PC-3 (cell line): ENCODE data around the gene PPP1R12B.
"Not testable (repeated sequence)": the region's sequence is repeated elsewhere in the genome, so short reads cannot be mapped to it uniquely, and the experiment has no call there.

Source experiments
- CTCF ChIP-seq: fragments of 300-600 bp; sonication (generic); conservative IDR thresholded peaks from 2 replicates; pipeline ENCODE4 v1.5.1; 2017; ENCODE audit warnings: antibody characterized with exemption, low read depth, mild to moderate bottlenecking, low read length
- EZH2 ChIP-seq: fragments of 300-600 bp; sonication (generic); IDR thresholded peaks from one replicate; pipeline ENCODE4 v1.6.1; 2017; ENCODE audit warnings: antibody characterized with exemption, mild to moderate bottlenecking, low read length; ENCODE audit not compliant: unreplicated experiment
- EZH2phosphoT487 ChIP-seq: fragments of 300-600 bp; sonication (generic); IDR thresholded peaks from 2 replicates; pipeline ENCODE4 v1.6.1; 2018; ENCODE audit warnings: mild to moderate bottlenecking, antibody characterized with exemption, low read length, borderline replicate concordance

GRCh38 chr1:202469123-202469522 lies 120.6 kb downstream of the PPP1R12B start:
- TF ChIP-seq EZH2phosphoT487, CTCF, EZH2: not testable (repeated sequence)
